ENCODE results near the gene DNASE2.

- TF ChIP-seq CTCF (IDR thresholded peaks at IDR 0.05; ENCODE audit: low read depth, low read length) (no peak), EZH2phosphoT487 (IDR thresholded peaks at IDR 0.05; ENCODE audit: low read depth) (no peak)
These were observed 10.3 kb upstream of the DNASE2 start for GRCh38 chr19:12891553-12892021.

Measured in OCI-LY3 (cell line).